GM12878 (cell line): ENCODE results near the gene MTX1. TPM values are rescaled to one million over a fixed set of nuclear protein-coding genes. Genes with fewer than 3 reads are reported as not detected.
A peak's percentile ranks its signal among the peaks of the same experiment; 100 is the strongest.

Experiments
- ASH2L ChIP-seq: fragments of 300-600, 200-600 bp; sonication (generic); IDR thresholded peaks from 2 replicates; pipeline ENCODE4 v1.6.1; 2017; ENCODE audit warnings: low read depth, mild to moderate bottlenecking, borderline replicate concordance
- ATF3 ChIP-seq: IDR thresholded peaks from 2 replicates; pipeline ENCODE4 v1.6.1; 2011; ENCODE audit warnings: low read depth, mild to moderate bottlenecking, low read length, moderate library complexity, borderline replicate concordance; ENCODE audit errors: extremely low read depth
- ATF7 ChIP-seq: fragments of 450-650 bp; IDR thresholded peaks from 2 replicates; pipeline ENCODE4 v1.6.1; 2016; ENCODE audit warnings: low read depth, mild to moderate bottlenecking
- CBX5 ChIP-seq: sonication (generic); IDR thresholded peaks from 2 replicates; pipeline ENCODE4 v1.6.1; 2016; ENCODE audit warnings: low read depth, moderate library complexity, mild to moderate bottlenecking, inconsistent platforms
- CREM ChIP-seq: IDR thresholded peaks from 2 replicates; pipeline ENCODE4 v1.6.1; 2014; ENCODE audit warnings: antibody characterized with exemption, low read depth
- CUX1 ChIP-seq: IDR thresholded peaks from 2 replicates; pipeline ENCODE4 v1.6.1; 2012; ENCODE audit warnings: improper control_type of control experiment, low read depth, low read length; ENCODE audit not compliant: insufficient replicate concordance
- DPF2 ChIP-seq: fragments of 450-650 bp; IDR thresholded peaks from 2 replicates; pipeline ENCODE4 v1.6.1; 2017; ENCODE audit warnings: mild to moderate bottlenecking
- ETV6 ChIP-seq, 2 experiments: fragments of 450-650 bp in 1 of 2; IDR thresholded peaks in 1 of 2; conservative IDR thresholded peaks in 1 of 2; 2 replicates each; pipeline ENCODE4 v1.6.1; 2014; ENCODE audit warnings: antibody characterized with exemption in 1 of 2, borderline replicate concordance in 1 of 2, low read depth in 1 of 2, mild to moderate bottlenecking in 1 of 2, moderate library complexity in 1 of 2
- IRF3 ChIP-seq: fragments of 450-650 bp; IDR thresholded peaks from 2 replicates; pipeline ENCODE4 v1.6.1; 2014; ENCODE audit warnings: mild to moderate bottlenecking
- NFYA ChIP-seq: IDR thresholded peaks from 2 replicates; pipeline ENCODE4 v1.6.1; 2011; ENCODE audit warnings: low read depth, mild to moderate bottlenecking, low read length, improper control_type of control experiment, borderline replicate concordance
- PAX5 ChIP-seq: IDR thresholded peaks from 2 replicates; pipeline ENCODE4 v1.6.1; 2011; ENCODE audit warnings: low read depth, low read length, borderline replicate concordance
- POLR2A ChIP-seq: IDR thresholded peaks from 2 replicates; pipeline ENCODE4 v1.6.1; 2011; ENCODE audit warnings: low read depth, mild to moderate bottlenecking, low read length
- POLR2AphosphoS2 ChIP-seq: IDR thresholded peaks from 2 replicates; pipeline ENCODE4 v1.6.1; 2011; ENCODE audit warnings: low read depth, mild to moderate bottlenecking, low read length, improper control_type of control experiment, moderate library complexity
- PRDM15 ChIP-seq: fragments of 450-650 bp; formaldehyde crosslinking; IDR thresholded peaks from 2 replicates; pipeline ENCODE4 v1.4.0; 2020; ENCODE audit warnings: mild to moderate bottlenecking, moderate library complexity
- RAD51 ChIP-seq: fragments of 450-650 bp; IDR thresholded peaks from 2 replicates; pipeline ENCODE4 v1.6.1; 2016; ENCODE audit warnings: moderate library complexity, mild to moderate bottlenecking, inconsistent platforms
- RELA ChIP-seq: fragments of 450-650 bp; IDR thresholded peaks from 2 replicates; pipeline ENCODE4 v1.8.0; 2014; ENCODE audit warnings: borderline replicate concordance; ENCODE audit not compliant: partially characterized antibody
- RUNX3 ChIP-seq: IDR thresholded peaks from 2 replicates; pipeline ENCODE4 v1.6.1; 2012; ENCODE audit warnings: low read length, inconsistent platforms
- SMAD5 ChIP-seq: IDR thresholded peaks from 2 replicates; pipeline ENCODE4 v1.6.1; 2016; ENCODE audit warnings: antibody characterized with exemption, low read depth
- SPI1 ChIP-seq: IDR thresholded peaks from 2 replicates; pipeline ENCODE4 v1.6.1; 2011; ENCODE audit warnings: low read depth, mild to moderate bottlenecking, low read length, moderate library complexity, borderline replicate concordance; ENCODE audit not compliant: insufficient read depth
- STAT1 ChIP-seq: fragments of 450-650 bp; conservative IDR thresholded peaks from 2 replicates; pipeline ENCODE4 v1.6.1; 2014; ENCODE audit warnings: antibody characterized with exemption, mild to moderate bottlenecking
- YY1 ChIP-seq: IDR thresholded peaks from 2 replicates; pipeline ENCODE4 v1.6.1; 2011; ENCODE audit warnings: low read depth, mild to moderate bottlenecking, low read length
- polyA plus RNA-seq, 11 experiments: library from polyadenylated mRNA; depleted of rRNA in 4 of 11; unstranded in 6 of 11; stranded (reverse) in 5 of 11; fragments of >200 nt; fragmentation: Nextera tagmentation in 4 of 11; fragmentation: Illumina TruSeq in 1 of 11; extraction: Ambion mirVana in 4 of 11; extraction: Trizol in 1 of 11; gene quantifications; 1 replicate in 1 of 11; 2 replicates in 10 of 11; pipeline versions ENCODE4 v1.2.1 to v1.2.3, GENCODE V29; 2011 to 2016; ENCODE audit warnings: inconsistent platforms in 2 of 11, missing spikeins in 2 of 11, low read depth in 1 of 11
- total RNA-seq, 4 experiments: library from RNA; depleted of rRNA in 3 of 4; stranded (reverse); fragments of >200 nt in 3 of 4; fragmentation: Illumina TruSeq in 1 of 4; extraction: Trizol in 1 of 4; gene quantifications; 2 replicates each; pipeline versions ENCODE4 v1.2.1 to v1.2.3, GENCODE V29; 2013 to 2021

Gene MTX1
- total and polyA plus RNA-seq, 10 of the 15 experiments (the other 5 are each of a cell fraction or from before 2014, with no cell fraction given), result 15.8 to 92.0 (median 49.1) TPM

- TF ChIP-seq CUX1 (no peak), SMAD5 (no peak), CBX5 (no peak), PRDM15 (no peak), CREM (no peak), SPI1 (0 out of 2 replicates have a peak, but pooled peaks have one; percentile 35), NFYA (no peak), STAT1 (no peak), RELA (peak; percentile 38), YY1 (peak; percentile 69), POLR2A (no peak; the same call in 1 of the 2 replicates), PAX5 (no peak), ASH2L (no peak), ATF7 (peak; percentile 10; the same call in 1 of the 2 replicates), ETV6 (conservative IDR thresholded peaks at IDR 0.05 in 1 of 2, IDR thresholded peaks at IDR 0.05 in 1 of 2; ENCODE audit: borderline replicate concordance in 1 of 2, low read depth in 1 of 2) (no peak), ATF3 (no peak), IRF3 (0 out of 2 replicates have a peak, but pooled peaks have one; percentile 31), RUNX3 (no peak), RAD51 (no peak), POLR2AphosphoS2 (no peak), DPF2 (no peak)
These were observed 17.9 kb downstream of the MTX1 start (continued) for GRCh38 chr1:155226188-155226909.
